ENCODE measurements around the gene MCCC1. TPM values are rescaled to one million over a fixed set of nuclear protein-coding genes. Genes with fewer than 3 reads are reported as not detected.
A peak's percentile ranks its signal among the peaks of the same experiment; 100 is the strongest.

MCCC1 gene
- total RNA-seq, 1 donor from 2014 or later, result 49.9 TPM

DNA sequence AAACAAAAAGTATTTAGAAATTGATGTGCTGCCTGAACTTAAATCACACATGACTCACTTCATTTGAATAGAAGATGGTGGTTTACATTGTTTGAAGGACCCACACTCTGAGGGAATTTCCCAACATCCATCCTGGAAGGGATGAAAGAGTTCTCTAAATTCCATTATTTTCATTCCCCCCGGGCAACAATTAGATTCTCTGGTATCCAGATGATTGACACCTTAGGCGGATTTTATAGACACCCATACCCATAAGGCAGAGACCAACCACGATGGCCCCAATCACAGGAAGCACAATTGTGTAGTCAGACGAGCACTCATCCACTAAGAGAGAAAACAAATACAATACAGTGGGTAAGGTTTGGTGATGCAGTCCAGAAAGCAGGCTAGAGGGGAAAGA, 24.6 kb upstream of the MCCC1 start:
- Histone ChIP-seq H3K4me1 (no peaks in the 10 kb centered on the region), H3K9me3 (peaks cover 4% of the 10 kb centered on the region), H3K27ac (no peak overlapping the region), H3K36me3 (no peaks in the 10 kb centered on the region), H3K27me3 (ENCODE audit: low read depth) (no peaks in the 10 kb centered on the region), H3K4me3 (no peak overlapping the region)
- TF ChIP-seq, protein P1, sequence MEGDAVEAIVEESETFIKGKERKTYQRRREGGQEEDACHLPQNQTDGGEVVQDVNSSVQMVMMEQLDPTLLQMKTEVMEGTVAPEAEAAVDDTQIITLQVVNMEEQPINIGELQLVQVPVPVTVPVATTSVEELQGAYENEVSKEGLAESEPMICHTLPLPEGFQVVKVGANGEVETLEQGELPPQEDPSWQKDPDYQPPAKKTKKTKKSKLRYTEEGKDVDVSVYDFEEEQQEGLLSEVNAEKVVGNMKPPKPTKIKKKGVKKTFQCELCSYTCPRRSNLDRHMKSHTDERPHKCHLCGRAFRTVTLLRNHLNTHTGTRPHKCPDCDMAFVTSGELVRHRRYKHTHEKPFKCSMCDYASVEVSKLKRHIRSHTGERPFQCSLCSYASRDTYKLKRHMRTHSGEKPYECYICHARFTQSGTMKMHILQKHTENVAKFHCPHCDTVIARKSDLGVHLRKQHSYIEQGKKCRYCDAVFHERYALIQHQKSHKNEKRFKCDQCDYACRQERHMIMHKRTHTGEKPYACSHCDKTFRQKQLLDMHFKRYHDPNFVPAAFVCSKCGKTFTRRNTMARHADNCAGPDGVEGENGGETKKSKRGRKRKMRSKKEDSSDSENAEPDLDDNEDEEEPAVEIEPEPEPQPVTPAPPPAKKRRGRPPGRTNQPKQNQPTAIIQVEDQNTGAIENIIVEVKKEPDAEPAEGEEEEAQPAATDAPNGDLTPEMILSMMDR (IDR thresholded peaks at IDR 0.05), result no peak
- DNase-seq, result no peak
- ATAC-seq, result no peak
- intact Hi-C loops (cut with DNase I), result loop anchor here (5.0 kb wide), 1 partner anchor 263 kb away; no protein-coding TSS in a partner anchor

DNA sequence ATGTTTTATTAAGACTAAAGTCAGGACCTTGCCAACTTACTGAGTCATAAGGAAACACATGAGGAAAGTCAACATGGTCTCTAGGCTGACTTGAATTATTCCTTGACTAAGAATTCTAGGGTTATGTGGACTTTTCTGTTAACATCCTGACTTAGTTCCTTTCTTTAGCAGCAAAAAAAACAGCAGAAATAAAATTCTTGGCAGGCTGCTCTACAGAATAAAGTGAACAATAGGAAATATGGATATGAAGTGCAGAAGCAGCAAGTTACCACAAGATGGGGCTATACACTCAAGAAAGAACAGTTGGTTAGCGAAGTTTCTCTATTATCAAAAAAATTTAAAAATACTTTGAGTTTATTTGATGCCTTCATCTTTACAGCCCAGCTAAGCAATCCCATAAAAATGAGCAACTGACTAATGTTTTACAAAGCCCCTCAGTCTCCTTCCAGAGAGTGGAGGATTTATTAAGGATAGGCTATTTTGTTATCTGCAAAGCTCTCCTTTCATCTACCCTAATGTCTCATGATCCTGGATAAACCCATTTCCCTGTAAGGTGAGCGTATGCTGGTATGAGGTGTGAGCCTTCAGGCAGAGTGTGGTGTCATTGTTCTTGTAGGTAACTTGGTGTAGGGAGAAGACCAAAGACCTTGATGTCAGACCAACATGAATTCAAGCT, 23.1 kb upstream of the MCCC1 start:
- intact Hi-C loops (cut with DNase I), result loop anchor here (5.0 kb wide), 1 partner anchor 265 kb away; no protein-coding TSS in a partner anchor
- no peak for DNase-seq

DNA sequence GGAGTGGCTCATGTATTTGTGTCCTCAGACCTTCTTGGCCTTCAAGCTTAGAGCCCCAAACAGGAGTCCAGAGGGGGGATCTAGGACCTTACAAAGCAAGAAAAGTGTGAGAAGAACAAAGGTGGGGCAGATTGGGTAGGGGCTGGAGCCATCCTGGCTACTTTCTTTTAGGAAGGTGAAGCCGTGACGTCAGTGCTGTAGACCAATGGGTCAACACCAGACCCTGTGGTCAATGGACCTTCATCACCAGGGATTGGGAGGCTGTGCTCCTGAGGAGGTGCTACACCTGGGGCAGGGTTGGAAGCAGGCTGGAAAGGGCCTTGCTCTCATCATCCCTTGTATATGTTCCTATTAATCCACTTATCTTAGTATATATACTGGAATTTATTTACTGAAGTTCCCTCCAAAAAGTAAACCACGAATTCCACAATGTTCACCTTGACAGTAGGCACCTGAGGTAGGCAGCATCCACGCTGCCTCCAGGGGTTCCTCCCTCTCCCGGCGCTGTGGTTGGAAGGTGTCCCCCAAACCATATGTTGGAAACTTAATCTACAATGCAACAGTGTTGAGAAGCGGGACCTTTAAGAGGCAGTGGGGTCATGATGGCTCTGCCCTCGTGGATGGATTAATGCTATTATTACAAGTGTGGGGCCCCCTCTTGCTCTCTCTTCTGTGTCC, 21.4 kb upstream of the MCCC1 start:
- TF ChIP-seq, protein P1 (IDR thresholded peaks at IDR 0.05), result no peak
- Histone ChIP-seq H3K9me3 (no peaks in the 10 kb centered on the region), H3K27ac (no peak overlapping the region), H3K4me1 (no peaks in the 10 kb centered on the region), H3K4me3 (no peak overlapping the region), H3K36me3 (no peaks in the 10 kb centered on the region), H3K27me3 (ENCODE audit: low read depth) (peaks cover 14% of the 10 kb centered on the region)
- ATAC-seq, result peak in 1 of 2 donors; percentile 29
- no peak for DNase-seq
- intact Hi-C loops (cut with DNase I), result loop anchor here (5.0 kb wide), 1 partner anchor 267 kb away; no protein-coding TSS in a partner anchor

More for the DNA sequence above, 23.1 kb upstream of the MCCC1 start:
- Histone ChIP-seq H3K9me3 (no peaks in the 10 kb centered on the region), H3K4me1 (no peaks in the 10 kb centered on the region), H3K4me3 (no peak overlapping the region), H3K27ac (no peak overlapping the region), H3K36me3 (no peaks in the 10 kb centered on the region), H3K27me3 (ENCODE audit: low read depth) (no peaks in the 10 kb centered on the region)
- ATAC-seq, result peak; percentile 70 to 71
- TF ChIP-seq, protein P1 (IDR thresholded peaks at IDR 0.05), result peak; percentile 85

DNA sequence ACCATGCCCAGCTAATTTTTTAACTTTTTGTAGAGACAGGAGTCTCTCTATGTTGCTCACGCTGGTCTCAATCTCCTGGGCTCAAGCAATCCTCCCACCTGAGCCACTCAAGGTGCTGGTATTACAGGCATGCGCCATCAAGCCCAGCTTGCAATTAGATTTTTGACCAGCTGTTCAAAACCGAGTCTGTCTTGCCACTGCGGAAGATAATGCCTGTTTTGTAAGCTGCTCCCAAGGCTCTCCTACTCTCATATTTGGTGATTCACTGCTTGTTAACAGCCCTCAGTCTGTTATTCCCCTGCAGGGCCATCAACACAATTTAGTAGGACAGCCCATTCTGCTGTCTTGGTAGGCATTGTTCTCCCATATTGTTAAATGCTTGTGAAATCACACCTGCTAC, 17.8 kb upstream of the MCCC1 start:
- intact Hi-C loops (cut with DNase I), result no loop called here
- TF ChIP-seq, protein P1 (IDR thresholded peaks at IDR 0.05), result no peak
- Histone ChIP-seq H3K36me3 (no peaks in the 10 kb centered on the region), H3K27me3 (ENCODE audit: low read depth) (peaks cover 22% of the 10 kb centered on the region), H3K4me1 (no peaks in the 10 kb centered on the region), H3K4me3 (no peak overlapping the region), H3K27ac (no peak overlapping the region), H3K9me3 (no peaks in the 10 kb centered on the region)
- ATAC-seq (no peak), DNase-seq (no peak)

DNA sequence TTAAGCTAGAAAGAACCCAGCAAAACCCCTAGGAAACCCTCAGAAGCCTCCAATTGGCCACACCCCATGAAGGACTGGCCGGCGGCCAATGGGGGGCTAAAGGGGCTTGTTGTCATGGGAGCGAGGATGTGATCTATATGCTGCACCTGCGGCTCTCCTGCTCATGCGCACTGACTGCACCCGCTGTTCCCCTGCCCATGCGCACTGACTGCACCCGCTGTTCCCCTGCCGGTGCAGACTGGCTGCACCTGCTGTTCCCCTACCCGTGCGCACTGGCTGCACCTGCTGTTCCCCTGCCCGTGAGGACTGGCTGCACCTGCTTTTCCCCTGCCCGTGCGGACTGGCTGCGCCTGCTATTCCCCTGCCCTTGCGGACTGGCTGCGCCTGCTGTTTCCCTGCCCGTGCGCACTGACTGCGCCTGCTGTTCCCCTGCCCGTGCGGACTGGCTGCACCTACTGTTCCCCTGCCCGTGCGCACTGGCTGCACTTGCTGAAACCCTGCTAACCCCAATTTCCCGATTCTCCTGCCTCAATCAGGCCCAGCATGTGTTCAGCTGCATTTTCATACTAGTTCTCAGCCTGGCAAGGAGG, 16.8 kb upstream of the MCCC1 start:
- Histone ChIP-seq H3K36me3 (no peaks in the 10 kb centered on the region), H3K4me1 (no peaks in the 10 kb centered on the region), H3K27ac (no peak overlapping the region), H3K9me3 (no peaks in the 10 kb centered on the region), H3K27me3 (ENCODE audit: low read depth) (peaks cover 22% of the 10 kb centered on the region), H3K4me3 (no peak overlapping the region)
- no peak for DNase-seq
- TF ChIP-seq, protein P1 (IDR thresholded peaks at IDR 0.05), result no peak
- peak; percentile 52 to 72 for ATAC-seq
- intact Hi-C loops (cut with DNase I), result no loop called here

Data from lower lobe of right lung (tissue), 2 donors.